Lower leg skin (tissue), 4 donors: Measurements from ENCODE around the gene ZNF532. TPM values are rescaled to one million over a fixed set of nuclear protein-coding genes. Genes with fewer than 3 reads are reported as not detected.

Source experiments
- DNase-seq, 2 donors: peaks; one replicate each; pipeline ENCODE4 v3.0.0-alpha.2; 2019; ENCODE audit warnings: low spot score in 2 of 2
- H3K4me3 ChIP-seq: fragments of 200-600 bp; sonication (generic); 2 replicates; pipeline ENCODE4 v1.5.1; 2017; ENCODE audit warnings: mild to moderate bottlenecking, low read depth; ENCODE audit not compliant: poor library complexity, severe bottlenecking
- POLR2A ChIP-seq, 2 donors: fragments of 450-650 bp; IDR thresholded peaks; one replicate each; pipeline ENCODE4 v1.6.1; 2016 to 2017; ENCODE audit warnings: antibody characterized with exemption in 2 of 2, mild to moderate bottlenecking in 1 of 2, moderate library complexity in 1 of 2
- WGBS, 2 donors: methylation state at CpG; one replicate each; pipeline ENCODE4 v1.1.5; 2018; 5-methylcytosine and 5-hydroxymethylcytosine counted together
- intact Hi-C: fragments of 100-400 bp; cut with DNase I; formaldehyde crosslinking; loops from one replicate; pipeline ENCODE4 v1.15.0; 2023; ENCODE audit warnings: low total_unique reads
- total RNA-seq, 4 donors: library from RNA; depleted of rRNA; stranded (reverse); fragments of >200 nt; gene quantifications; one replicate each; pipeline ENCODE4 v1.1.0, GENCODE V29; 2016
- TF ChIP-seq, protein P1 (sequence below), 3 donors: fragments of 450-650 bp; IDR thresholded peaks; one replicate each; pipeline ENCODE4 v1.5.1; 2016; ENCODE audit warnings: antibody characterized with exemption in 3 of 3, mild to moderate bottlenecking in 3 of 3, moderate library complexity in 2 of 3

ZNF532 gene
- total RNA-seq, 4 donors from 2014 or later: 11.1 to 40.1 (median 29.8) TPM

DNA sequence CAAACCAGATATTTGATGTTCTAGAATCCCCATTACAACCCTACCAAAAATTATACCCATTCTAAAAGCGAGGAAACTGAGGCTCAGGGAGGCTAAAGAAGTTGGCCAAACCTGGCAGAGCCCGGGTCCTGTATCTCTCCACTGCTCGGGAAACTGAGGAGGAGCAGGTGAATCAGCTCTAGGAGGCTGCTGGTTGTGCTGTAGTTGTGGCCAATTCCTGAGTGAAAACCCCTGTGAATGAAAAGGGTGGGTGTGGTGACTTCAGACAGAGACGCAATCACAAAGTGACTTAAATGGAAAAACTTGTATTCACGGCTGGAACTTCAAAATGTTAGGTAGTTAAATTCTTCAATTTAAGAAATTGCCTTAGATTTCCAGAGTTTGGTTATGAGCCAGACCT is 169.3 kb downstream of the ZNF532 start:
- peak in 1 of 2 donors; percentile 43 for DNase-seq
- intact Hi-C loops: no loop called here
- WGBS, 2 donors: 76 to 83% methylated on average over 5 of the region's 5 CpGs
- TF ChIP-seq, protein P1, sequence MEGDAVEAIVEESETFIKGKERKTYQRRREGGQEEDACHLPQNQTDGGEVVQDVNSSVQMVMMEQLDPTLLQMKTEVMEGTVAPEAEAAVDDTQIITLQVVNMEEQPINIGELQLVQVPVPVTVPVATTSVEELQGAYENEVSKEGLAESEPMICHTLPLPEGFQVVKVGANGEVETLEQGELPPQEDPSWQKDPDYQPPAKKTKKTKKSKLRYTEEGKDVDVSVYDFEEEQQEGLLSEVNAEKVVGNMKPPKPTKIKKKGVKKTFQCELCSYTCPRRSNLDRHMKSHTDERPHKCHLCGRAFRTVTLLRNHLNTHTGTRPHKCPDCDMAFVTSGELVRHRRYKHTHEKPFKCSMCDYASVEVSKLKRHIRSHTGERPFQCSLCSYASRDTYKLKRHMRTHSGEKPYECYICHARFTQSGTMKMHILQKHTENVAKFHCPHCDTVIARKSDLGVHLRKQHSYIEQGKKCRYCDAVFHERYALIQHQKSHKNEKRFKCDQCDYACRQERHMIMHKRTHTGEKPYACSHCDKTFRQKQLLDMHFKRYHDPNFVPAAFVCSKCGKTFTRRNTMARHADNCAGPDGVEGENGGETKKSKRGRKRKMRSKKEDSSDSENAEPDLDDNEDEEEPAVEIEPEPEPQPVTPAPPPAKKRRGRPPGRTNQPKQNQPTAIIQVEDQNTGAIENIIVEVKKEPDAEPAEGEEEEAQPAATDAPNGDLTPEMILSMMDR (IDR thresholded peaks at IDR 0.05): no peak
- no peak for TF ChIP-seq POLR2A (IDR thresholded peaks at IDR 0.05)
- no peak overlapping the region for H3K4me3 ChIP-seq

DNA sequence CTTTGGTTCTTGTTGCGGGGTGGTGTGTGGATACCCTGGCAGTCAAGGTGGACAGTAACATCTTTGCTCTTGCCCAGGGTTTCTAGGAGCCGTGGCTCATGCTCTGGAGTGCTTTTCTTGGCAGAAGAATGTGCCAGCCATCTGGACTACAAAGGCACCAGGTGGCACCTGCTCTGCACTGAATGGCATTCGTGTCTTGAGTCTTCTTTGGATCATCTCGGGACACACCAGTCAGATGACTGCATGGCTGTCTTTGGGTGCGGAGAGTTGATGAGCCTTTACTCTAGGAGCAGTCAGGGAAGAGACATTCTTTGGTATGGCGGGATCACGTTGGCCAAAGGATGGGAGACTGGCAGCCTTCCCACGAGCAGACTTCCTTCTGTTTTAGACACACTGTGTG is 170.9 kb downstream of the ZNF532 start:
- WGBS, 2 donors: 88 to 96% methylated on average over 8 of the region's 8 CpGs
- intact Hi-C loops: no loop called here
- H3K4me3 ChIP-seq: no peak overlapping the region
- TF ChIP-seq, protein P1 (IDR thresholded peaks at IDR 0.05): no peak
- TF ChIP-seq POLR2A (IDR thresholded peaks at IDR 0.05): no peak
- peak in 1 of 2 donors; percentile 15 for DNase-seq

Other genes starting within 250 kb of the ZNF532 start
- gene ALPK2, start 235.8 kb upstream of the ZNF532 start, total RNA-seq: under 1 TPM; 0.08 to 0.36 (median 0.14) TPM
- gene MALT1, start 193.4 kb upstream of the ZNF532 start, total RNA-seq: 10 to 100 TPM; 40.1 to 48.9 (median 44.4) TPM